ENCODE results near the gene TEKTIP1.

The TEKTIP1 gene

DNA sequence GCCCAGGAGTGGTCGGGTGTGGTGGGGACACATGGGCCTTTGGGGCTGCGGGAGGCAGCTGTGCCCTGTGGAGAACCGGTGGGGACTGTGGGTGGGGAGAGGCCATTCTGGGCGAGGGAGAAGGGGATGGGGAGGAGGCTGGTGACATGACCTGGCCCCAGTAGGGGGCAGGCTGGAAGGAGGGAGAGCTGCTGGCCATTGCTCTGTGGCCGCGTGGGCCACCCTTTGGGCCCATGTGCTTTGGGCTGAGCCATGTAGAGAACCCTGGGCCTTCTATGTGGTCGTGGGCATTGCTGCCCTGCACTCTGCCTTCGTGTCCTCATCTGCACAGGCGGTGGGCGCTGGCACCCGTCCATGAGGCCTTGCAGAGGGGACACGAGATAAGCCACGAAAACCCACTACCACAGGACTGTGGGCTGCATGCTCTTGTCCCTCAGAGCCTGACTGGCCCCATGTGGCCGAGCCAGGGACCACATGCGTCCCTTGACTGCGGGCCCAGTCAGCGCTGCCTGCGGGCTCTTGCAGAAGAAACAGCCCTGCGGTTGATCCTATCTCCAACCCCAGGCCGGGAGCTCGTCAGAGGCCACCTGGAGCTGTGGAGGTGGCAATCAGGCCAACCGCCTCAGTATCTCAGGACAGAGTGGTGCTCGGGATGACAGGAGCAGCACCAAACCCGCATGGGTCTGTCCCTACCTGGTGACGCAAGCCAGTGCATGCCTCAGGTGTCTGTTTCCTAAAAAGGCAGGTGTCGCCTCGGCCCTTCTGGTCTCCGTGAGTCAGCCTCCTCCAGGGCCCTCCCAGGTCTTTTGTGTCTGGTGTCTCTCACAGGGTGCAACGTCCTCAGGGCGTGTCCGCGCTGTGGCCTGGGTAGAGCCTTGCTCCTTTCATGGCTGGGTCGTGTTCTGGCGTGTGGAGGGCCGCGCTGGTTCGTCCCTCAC lies 18.5 kb upstream of the TEKTIP1 start:
- Histone ChIP-seq H3K36me3 (ENCODE audit: control insufficient read depth, low read depth, low read length) (peaks cover 3% of the 10 kb centered on the region), H3K27ac (ENCODE audit: low read length) (no peak overlapping the region), H3K9me3 (ENCODE audit: control insufficient read depth, low read depth, low read length) (no peaks in the 10 kb centered on the region), H3K4me3 (ENCODE audit: low read length) (no peak overlapping the region), H3K9ac (ENCODE audit: low read length) (no peak overlapping the region), H3K4me1 (ENCODE audit: control insufficient read depth, low read depth, low read length) (peaks cover 7% of the 10 kb centered on the region), H3K27me3 (ENCODE audit: control insufficient read depth, insufficient read depth, low read length) (no peaks in the 10 kb centered on the region)

DNA sequence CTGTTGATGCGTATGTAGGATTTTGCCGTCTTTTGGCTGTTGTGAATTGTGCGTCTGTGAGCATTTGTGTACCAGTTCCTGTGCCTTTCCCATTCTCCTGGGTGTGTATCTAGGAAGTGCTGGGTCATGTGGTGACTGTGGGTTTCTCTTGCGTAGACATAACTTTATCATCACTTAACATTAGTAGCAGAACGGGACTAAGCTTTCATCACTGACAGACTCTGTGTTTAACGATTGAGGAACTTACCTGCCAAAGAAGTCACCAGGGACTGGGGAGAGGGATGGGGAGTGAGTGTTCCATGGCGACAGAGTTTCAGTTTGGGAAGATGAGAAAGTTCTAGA lies 17.9 kb upstream of the TEKTIP1 start:
- peaks cover 7% of the 10 kb centered on the region for H3K4me1 ChIP-seq (ENCODE audit: control insufficient read depth, low read depth, low read length)
- H3K9me3 ChIP-seq (ENCODE audit: control insufficient read depth, low read depth, low read length) = no peaks in the 10 kb centered on the region
- no peak overlapping the region for H3K9ac ChIP-seq (ENCODE audit: low read length)
- no peak overlapping the region for H3K4me3 ChIP-seq (ENCODE audit: low read length)
- H3K27me3 ChIP-seq (ENCODE audit: control insufficient read depth, insufficient read depth, low read length) = no peaks in the 10 kb centered on the region
- H3K36me3 ChIP-seq (ENCODE audit: control insufficient read depth, low read depth, low read length) = peaks cover 5% of the 10 kb centered on the region
- no peak overlapping the region for H3K27ac ChIP-seq (ENCODE audit: low read length)

DNA sequence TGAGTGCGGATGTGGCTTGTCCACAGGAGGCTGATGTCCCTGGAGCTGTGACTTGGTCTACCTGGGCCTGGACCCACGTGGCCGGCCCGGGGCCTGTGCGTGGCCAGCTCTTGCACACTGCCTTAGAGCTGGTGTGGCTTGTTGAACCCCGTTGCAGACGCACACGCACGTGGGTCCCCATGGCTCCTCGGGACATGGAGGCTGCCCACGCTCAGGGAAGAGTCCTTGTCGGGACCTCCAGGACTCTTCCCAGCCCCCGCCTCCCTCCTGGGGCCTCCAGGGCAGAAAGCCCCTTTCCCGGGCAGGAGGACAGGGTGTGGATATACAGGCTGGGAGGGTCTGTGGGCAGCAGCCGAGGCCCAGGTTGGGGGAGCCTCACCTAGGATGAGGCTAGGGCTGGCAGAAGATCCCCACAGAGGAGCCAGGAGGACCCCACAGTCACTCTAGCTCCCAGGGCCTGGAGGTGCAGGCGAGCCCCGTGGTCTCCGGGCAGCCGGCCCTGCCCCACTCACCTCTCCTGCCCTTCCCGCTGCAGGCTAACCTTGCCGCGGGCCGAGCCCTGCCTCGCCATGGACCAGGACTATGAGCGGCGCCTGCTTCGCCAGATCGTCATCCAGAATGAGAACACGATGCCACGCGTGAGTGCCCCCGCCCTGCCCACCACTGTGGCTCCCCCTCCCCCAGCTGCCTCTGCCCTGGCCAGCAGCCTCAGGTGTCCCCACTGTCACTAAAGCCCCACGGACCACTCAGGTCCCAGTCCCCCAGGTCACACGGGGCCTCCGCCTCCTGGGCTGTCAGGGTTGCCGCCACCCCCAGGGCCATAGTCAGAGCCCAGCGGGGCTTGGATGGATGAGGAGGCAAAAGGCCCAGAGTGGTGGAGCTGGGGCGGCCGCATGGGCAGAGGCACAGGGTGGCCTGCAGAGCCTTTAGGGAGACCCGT lies 16.3 kb upstream of the TEKTIP1 start:
- Histone ChIP-seq H3K9me3 (ENCODE audit: control insufficient read depth, low read depth, low read length) (no peaks in the 10 kb centered on the region), H3K4me3 (ENCODE audit: low read length) (no peak overlapping the region), H3K27ac (ENCODE audit: low read length) (no peak overlapping the region), H3K27me3 (ENCODE audit: control insufficient read depth, insufficient read depth, low read length) (no peaks in the 10 kb centered on the region), H3K36me3 (ENCODE audit: control insufficient read depth, low read depth, low read length) (peaks cover 16% of the 10 kb centered on the region), H3K4me1 (ENCODE audit: control insufficient read depth, low read depth, low read length) (peaks cover 7% of the 10 kb centered on the region), H3K9ac (ENCODE audit: low read length) (no peak overlapping the region)

DNA sequence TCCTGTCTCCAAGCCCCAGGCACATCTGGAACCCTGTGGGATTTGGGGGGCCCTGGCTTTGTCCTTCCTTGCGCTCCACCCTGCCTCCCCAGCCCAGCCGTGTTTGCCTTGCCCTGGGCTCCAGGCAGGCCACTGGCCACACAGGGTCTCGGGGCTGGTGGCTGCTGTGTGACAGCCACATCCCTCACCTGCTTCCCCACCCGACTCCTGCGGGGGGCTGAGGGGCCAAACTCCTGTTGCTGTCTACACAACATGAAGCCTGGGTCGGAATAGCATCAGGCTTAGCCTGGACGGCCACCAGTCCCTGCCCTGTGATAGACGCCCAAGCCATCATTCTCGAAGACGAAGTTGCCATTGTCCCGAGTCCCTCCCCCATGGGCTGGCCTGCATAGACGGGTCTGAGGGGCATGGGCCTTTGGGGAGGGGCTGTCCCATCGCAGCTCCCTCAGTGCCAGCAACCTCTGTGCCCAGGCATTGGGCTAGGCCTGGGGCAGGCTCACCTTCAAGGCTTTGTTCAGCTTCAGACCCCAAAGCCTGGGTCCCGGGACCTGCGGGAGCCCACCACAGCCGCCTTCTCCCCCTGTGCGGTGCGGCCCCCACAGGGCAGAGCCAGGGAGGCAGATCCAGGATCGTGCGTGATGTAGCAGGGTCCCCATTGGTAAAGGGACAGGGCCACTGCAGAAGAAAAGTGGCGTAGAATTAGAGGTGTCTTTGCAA lies 15.5 kb upstream of the TEKTIP1 start:
- peaks cover 16% of the 10 kb centered on the region for H3K36me3 ChIP-seq (ENCODE audit: control insufficient read depth, low read depth, low read length)
- no peaks in the 10 kb centered on the region for H3K9me3 ChIP-seq (ENCODE audit: control insufficient read depth, low read depth, low read length)
- H3K9ac ChIP-seq (ENCODE audit: low read length) = no peak overlapping the region
- no peak overlapping the region for H3K27ac ChIP-seq (ENCODE audit: low read length)
- H3K4me1 ChIP-seq (ENCODE audit: control insufficient read depth, low read depth, low read length) = peaks cover 5% of the 10 kb centered on the region
- no peaks in the 10 kb centered on the region for H3K27me3 ChIP-seq (ENCODE audit: control insufficient read depth, insufficient read depth, low read length)
- no peak overlapping the region for H3K4me3 ChIP-seq (ENCODE audit: low read length)

DNA sequence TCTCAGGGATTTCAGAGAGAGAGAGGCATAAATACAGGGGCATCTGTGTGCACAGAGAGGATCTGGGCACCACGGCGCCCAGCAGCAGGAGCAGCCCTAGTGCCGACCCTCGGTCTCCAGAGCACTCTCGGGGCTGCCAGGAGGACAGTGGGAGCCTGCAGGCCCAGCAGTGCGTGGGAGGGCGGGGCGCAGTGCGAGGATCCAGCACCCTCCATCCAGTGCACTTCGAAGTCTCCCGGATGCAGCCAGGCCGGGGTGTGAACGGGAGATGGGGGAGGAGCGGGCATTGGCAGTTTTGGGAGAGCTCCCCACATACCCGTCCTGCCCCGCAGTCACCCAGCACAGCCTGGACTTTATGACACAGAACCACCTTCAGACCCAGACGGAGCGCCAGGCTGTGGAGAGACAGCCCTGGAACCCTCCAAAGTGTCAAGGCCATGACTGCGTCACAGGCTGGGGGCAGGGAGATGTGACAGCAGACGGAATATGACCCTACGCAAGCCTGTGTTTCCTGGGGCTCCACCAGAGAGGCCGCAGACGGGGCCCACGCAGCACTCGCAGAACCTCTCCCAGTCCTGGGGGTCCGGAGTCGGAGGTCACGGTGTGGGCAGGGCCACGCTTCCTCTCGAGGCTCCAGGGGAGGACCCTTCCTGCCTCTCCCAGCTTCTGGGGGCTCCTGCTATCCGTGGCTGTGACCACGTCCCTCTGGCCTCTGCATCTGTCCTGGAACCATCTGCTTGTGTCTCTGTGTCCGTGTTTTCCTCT lies 14.7 kb upstream of the TEKTIP1 start:
- H3K4me3 ChIP-seq (ENCODE audit: low read length) = no peak overlapping the region
- H3K36me3 ChIP-seq (ENCODE audit: control insufficient read depth, low read depth, low read length) = peaks cover 16% of the 10 kb centered on the region
- no peak overlapping the region for H3K27ac ChIP-seq (ENCODE audit: low read length)
- no peaks in the 10 kb centered on the region for H3K9me3 ChIP-seq (ENCODE audit: control insufficient read depth, low read depth, low read length)
- no peak overlapping the region for H3K9ac ChIP-seq (ENCODE audit: low read length)
- H3K27me3 ChIP-seq (ENCODE audit: control insufficient read depth, insufficient read depth, low read length) = no peaks in the 10 kb centered on the region
- H3K4me1 ChIP-seq (ENCODE audit: control insufficient read depth, low read depth, low read length) = no peaks in the 10 kb centered on the region

DNA sequence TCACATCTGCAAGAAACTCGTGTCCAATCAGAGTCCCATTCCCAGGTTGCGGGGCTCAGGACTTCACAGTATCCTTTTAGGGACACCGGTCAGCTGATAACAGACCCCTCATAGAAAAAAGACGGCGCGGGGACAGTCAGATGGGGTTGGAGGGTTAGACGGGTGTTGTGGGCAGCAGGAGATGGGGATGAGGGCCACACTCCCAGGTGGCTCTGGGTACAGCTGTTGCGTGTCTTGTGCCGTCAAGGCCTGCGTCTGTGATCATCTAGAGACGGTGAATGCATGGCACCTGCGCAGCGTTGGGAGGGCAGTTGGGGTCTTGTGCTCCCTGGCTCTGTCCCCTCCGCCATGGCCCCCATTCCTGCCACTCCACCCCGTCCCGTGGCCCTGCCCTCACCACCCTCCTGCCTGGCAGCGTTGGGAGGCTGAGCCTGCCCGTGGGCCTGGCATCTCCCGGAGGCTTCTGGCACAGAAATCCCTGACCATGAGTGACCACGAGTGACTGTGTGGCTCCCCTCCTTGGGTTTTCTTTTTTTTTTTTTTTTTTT lies 14.0 kb upstream of the TEKTIP1 start:
- no peak overlapping the region for H3K9ac ChIP-seq (ENCODE audit: low read length)
- no peak overlapping the region for H3K27ac ChIP-seq (ENCODE audit: low read length)
- no peaks in the 10 kb centered on the region for H3K4me1 ChIP-seq (ENCODE audit: control insufficient read depth, low read depth, low read length)
- H3K9me3 ChIP-seq (ENCODE audit: control insufficient read depth, low read depth, low read length) = no peaks in the 10 kb centered on the region
- no peaks in the 10 kb centered on the region for H3K27me3 ChIP-seq (ENCODE audit: control insufficient read depth, insufficient read depth, low read length)
- no peak overlapping the region for H3K4me3 ChIP-seq (ENCODE audit: low read length)
- peaks cover 16% of the 10 kb centered on the region for H3K36me3 ChIP-seq (ENCODE audit: control insufficient read depth, low read depth, low read length)

DNA sequence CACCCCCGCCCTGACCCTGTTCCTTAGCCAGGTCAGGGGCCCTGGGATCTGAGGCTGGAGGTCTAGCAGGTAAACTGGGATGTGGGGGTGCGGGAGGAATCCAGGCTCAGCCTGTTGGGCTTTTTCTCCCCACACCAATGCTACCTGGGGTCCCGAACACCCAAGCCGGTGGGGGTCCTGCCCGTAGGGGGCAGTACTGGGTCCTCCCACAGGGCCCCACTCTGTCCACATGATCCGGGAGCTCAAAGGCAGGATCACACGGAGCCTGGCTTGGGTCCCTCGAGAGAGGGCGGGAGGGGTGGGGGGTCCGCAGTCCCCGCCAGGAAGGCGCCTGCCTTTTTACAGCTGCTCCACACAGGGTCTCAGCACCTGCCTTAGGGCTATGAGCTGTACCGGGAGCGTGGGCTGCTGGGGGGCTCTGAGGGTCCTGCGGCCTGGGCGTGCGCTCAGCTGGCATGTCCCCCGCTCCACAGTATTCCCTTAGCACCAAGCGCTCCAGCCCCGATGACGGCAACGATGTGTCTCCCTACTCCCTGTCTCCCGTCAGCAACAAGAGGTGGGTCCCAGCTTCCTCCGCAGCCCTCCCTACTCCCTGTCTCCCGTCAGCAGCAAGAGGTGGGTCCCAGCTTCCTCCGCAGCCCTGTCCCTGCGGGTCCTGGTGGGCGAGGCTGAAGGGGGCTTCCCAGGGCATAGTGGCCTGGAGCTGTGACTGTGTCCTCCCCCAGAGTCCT lies 12.3 kb upstream of the TEKTIP1 start:
- Histone ChIP-seq H3K36me3 (ENCODE audit: control insufficient read depth, low read depth, low read length) (peaks cover 24% of the 10 kb centered on the region), H3K4me1 (ENCODE audit: control insufficient read depth, low read depth, low read length) (no peaks in the 10 kb centered on the region), H3K9ac (ENCODE audit: low read length) (no peak overlapping the region), H3K9me3 (ENCODE audit: control insufficient read depth, low read depth, low read length) (no peaks in the 10 kb centered on the region), H3K27ac (ENCODE audit: low read length) (no peak overlapping the region), H3K4me3 (ENCODE audit: low read length) (no peak overlapping the region), H3K27me3 (ENCODE audit: control insufficient read depth, insufficient read depth, low read length) (no peaks in the 10 kb centered on the region)

DNA sequence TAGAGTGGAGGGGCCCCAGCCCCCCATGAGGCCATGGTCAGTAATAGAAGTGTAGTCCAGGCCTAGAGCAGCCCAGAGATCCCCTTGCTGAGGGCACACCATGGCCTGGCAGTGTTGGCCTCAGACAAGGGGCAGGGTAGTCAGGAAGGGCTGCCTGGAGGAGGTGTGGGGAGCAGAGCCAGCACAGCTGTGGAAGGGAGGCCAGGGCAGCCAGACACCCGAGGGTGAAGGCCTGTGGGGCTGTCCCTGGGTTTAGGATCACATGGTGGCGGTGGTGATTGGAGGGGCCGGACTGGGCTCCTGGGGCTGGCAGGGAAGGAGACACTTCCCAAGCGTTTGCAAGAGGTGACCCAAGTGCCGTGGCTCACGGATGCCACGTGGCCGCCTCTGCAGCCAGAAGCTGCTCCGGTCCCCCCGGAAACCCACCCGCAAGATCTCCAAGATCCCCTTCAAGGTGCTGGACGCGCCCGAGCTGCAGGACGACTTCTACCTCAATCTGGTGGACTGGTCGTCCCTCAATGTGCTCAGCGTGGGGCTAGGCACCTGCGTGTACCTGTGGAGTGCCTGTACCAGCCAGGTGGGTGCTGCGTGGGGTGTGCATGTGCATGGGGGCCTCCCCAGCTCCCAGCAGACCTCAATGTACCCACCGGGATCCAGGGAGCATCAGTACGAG lies 11.6 kb upstream of the TEKTIP1 start:
- no peak overlapping the region for H3K4me3 ChIP-seq (ENCODE audit: low read length)
- H3K9ac ChIP-seq (ENCODE audit: low read length) = no peak overlapping the region
- no peaks in the 10 kb centered on the region for H3K27me3 ChIP-seq (ENCODE audit: control insufficient read depth, insufficient read depth, low read length)
- no peaks in the 10 kb centered on the region for H3K9me3 ChIP-seq (ENCODE audit: control insufficient read depth, low read depth, low read length)
- no peak overlapping the region for H3K27ac ChIP-seq (ENCODE audit: low read length)
- H3K4me1 ChIP-seq (ENCODE audit: control insufficient read depth, low read depth, low read length) = no peaks in the 10 kb centered on the region
- peaks cover 27% of the 10 kb centered on the region for H3K36me3 ChIP-seq (ENCODE audit: control insufficient read depth, low read depth, low read length)

DNA sequence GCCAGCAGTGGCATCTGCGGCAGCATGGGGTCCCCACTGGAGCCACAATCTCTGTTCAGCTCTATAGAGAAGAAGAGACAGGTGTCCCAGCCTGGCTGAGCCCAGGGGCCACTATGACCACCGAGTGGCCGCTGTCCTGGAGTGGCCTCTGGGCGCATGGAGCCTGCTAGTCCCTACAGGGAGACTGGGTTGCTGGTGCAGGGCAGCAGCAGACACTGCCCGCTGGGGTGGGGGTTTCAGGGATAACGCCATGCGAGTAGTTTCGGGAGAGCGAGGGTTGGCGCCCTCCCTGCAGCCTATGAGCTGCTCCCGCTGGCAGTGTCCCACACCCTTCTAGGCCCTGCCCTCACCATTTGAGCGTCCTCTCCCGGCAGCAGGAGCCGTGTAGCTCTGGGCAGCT lies 10.9 kb upstream of the TEKTIP1 start:
- Histone ChIP-seq H3K36me3 (ENCODE audit: control insufficient read depth, low read depth, low read length) (peaks cover 33% of the 10 kb centered on the region), H3K9ac (ENCODE audit: low read length) (no peak overlapping the region), H3K4me1 (ENCODE audit: control insufficient read depth, low read depth, low read length) (no peaks in the 10 kb centered on the region), H3K27ac (ENCODE audit: low read length) (no peak overlapping the region), H3K9me3 (ENCODE audit: control insufficient read depth, low read depth, low read length) (no peaks in the 10 kb centered on the region), H3K27me3 (ENCODE audit: control insufficient read depth, insufficient read depth, low read length) (no peaks in the 10 kb centered on the region), H3K4me3 (ENCODE audit: low read length) (no peak overlapping the region)
